ENCODE measurements around the gene STX11.

DNA sequence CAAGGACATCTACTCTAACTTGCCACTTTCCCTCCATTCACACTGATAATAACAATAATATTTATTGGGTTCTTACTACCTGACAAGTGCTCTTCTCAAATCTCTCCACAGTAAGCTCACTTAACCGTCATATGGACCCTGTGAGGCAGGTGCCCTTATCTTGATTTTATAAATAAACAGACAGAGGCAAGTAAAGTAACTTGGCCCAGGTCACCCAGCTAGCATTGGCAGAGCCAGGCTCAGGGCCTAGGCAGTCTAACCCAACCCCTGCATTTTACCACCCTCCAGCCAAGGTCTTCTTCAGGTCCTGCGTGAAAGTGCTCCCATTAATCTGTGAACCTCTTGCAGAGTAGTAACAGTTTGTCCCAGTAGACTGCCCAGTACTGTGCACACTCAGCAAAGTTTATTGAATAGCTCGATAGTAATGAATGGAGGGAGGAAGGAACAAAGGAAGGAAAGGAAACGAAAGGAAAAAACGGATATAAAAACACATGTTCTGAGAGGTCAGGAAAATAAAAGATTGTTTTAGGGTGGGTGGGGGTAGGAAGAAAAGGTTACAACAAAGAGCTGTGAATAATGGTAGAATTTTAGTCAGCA is 17.0 kb upstream of the STX11 start:
- TF ChIP-seq EZH2 (optimal IDR thresholded peaks at IDR 0.05; ENCODE audit: low read depth, low read length), result no peak
- TF ChIP-seq, protein P1, sequence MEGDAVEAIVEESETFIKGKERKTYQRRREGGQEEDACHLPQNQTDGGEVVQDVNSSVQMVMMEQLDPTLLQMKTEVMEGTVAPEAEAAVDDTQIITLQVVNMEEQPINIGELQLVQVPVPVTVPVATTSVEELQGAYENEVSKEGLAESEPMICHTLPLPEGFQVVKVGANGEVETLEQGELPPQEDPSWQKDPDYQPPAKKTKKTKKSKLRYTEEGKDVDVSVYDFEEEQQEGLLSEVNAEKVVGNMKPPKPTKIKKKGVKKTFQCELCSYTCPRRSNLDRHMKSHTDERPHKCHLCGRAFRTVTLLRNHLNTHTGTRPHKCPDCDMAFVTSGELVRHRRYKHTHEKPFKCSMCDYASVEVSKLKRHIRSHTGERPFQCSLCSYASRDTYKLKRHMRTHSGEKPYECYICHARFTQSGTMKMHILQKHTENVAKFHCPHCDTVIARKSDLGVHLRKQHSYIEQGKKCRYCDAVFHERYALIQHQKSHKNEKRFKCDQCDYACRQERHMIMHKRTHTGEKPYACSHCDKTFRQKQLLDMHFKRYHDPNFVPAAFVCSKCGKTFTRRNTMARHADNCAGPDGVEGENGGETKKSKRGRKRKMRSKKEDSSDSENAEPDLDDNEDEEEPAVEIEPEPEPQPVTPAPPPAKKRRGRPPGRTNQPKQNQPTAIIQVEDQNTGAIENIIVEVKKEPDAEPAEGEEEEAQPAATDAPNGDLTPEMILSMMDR (IDR thresholded peaks at IDR 0.05; ENCODE audit: low read length), result no peak
